ENCODE measurements around the gene DLX6. TPM values are rescaled to one million over a fixed set of nuclear protein-coding genes. Genes with fewer than 3 reads are reported as not detected.
"Not testable (repeated sequence)": the region's sequence is repeated elsewhere in the genome, so short reads cannot be mapped to it uniquely, and the experiment has no call there.

Gene DLX6
- total RNA-seq, 1 donor from 2014 or later = not detected

DNA sequence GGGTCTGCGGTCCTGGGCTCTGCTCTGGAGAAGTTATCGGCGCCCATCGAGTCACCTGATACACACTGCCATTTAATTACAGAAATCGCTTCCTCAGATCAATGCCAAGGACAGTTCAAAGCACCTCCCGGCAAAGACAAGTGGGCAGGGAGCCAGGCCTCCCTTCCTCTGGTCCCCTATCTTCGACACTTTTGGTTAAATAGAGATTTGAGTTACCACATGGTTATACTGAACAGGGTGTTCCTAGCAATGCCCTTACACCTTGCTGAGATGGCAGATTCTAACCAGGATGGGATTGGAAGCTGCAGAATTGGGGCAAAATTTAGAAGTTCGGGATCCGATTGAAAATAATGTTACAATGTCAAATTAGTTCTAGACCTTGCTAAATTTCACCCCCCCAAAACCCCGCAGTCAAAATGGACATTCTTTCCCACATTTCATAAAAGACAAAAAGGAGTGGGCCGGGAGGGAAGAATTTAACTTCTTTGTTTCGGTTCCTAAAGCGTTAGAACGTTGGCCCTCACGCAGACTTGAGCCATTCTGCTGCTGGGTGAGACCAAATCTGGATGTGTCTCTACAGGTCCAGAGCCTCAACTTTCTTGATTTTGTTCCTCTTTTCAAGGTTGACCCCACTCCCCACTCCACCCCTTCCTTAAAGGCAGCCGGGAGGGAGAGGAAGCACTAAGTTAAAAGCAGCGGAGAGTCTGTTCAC is 21.5 kb downstream of the DLX6 start:
- Histone ChIP-seq H3K36me3 (ENCODE audit: control insufficient read depth, insufficient read depth, low read length) (no peaks in the 10 kb centered on the region), H3K4me3 (ENCODE audit: low read depth, low read length) (peak overlapping the region; percentile 6), H3K27me3 (ENCODE audit: control insufficient read depth, insufficient read depth, low read length) (peaks cover 44% of the 10 kb centered on the region)
- TF ChIP-seq, protein P1, sequence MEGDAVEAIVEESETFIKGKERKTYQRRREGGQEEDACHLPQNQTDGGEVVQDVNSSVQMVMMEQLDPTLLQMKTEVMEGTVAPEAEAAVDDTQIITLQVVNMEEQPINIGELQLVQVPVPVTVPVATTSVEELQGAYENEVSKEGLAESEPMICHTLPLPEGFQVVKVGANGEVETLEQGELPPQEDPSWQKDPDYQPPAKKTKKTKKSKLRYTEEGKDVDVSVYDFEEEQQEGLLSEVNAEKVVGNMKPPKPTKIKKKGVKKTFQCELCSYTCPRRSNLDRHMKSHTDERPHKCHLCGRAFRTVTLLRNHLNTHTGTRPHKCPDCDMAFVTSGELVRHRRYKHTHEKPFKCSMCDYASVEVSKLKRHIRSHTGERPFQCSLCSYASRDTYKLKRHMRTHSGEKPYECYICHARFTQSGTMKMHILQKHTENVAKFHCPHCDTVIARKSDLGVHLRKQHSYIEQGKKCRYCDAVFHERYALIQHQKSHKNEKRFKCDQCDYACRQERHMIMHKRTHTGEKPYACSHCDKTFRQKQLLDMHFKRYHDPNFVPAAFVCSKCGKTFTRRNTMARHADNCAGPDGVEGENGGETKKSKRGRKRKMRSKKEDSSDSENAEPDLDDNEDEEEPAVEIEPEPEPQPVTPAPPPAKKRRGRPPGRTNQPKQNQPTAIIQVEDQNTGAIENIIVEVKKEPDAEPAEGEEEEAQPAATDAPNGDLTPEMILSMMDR (IDR thresholded peaks at IDR 0.05; ENCODE audit: insufficient read depth, low read length, severe bottlenecking) = no peak
- FAIRE-seq (no peak), DNase-seq (ENCODE audit: low read depth) (no peak)

DNA sequence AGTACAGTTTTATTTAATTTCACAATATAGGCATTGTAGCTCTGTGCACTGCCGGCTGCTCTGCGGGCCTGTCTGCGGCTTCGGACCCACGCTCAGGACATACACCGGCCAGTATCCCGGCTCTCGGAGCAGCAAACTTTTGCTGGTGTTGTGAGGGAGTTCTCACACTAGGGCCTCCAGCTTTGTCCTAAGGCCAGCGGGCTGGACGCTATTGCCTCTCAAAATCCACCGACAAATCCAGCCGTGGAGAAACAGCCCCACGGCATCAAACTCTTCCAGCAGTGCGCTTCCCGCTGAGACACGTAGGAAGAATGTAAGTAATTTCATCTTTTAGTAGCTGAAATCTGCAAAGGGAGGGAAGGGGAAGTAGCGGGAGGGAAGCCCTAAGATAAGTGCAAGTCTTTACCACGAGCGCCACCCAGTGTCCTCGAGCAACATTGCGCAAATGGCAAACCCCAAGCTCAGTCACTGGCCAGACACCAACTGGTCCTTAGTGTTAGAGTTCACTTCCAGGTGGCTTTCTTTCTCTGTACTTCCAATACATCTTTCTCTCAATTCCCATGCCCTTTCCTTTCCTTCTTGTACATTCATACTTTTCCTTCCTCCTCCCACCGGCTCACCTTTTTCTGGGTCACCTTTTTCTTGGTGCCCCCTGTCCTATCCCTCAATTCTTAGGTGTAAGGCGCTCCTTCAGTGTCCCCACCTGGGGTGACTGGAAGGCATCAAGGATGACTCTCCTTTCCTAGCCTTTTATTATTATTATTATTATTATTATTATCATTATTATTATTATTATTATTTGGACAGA is 22.3 kb downstream of the DLX6 start:
- H3K4me3 ChIP-seq (ENCODE audit: low read depth, low read length) = peak overlapping the region; percentile 6
- FAIRE-seq = peak; percentile 95

DNA sequence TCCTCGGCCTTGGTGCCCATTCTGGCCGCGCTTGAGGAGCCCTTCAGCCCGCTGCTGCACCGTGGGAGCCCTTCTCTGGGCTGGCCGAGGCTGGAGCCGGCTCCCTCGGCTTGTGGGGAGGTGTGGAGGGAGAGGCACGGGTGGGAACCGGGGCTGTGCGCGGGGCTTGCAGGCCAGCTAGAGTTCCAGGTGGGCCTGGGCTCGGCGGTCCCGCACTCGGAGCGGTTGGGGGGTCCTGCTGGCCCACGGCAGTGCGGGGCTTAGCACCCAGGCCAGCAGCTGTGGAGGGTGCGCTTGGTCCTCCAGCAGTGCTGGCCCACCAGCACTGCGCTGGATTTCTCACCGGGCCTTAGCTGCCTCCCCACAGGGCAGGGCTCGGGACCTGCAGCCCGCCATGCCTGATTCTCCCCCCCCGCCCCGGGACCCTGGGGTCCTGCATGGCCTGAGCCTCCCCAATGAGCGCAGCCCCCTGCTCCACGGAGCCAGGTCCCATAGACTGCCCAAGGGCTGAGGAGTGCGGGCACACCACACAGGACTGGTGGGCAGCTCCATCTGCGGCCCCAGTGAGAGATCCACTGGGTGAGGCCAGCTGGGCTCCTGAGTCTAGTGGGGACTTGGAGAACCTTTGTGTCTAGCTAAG is 29.0 kb downstream of the DLX6 start:
- DNase-seq (ENCODE audit: low read depth); H3K4me3 ChIP-seq (ENCODE audit: low read depth, low read length); FAIRE-seq; H3K27me3 ChIP-seq (ENCODE audit: control insufficient read depth, insufficient read depth, low read length); H3K36me3 ChIP-seq (ENCODE audit: control insufficient read depth, insufficient read depth, low read length): not testable (repeated sequence)

More for the DNA sequence above, 22.3 kb downstream of the DLX6 start:
- DNase-seq (ENCODE audit: low read depth) = peak; percentile 70
- TF ChIP-seq, protein P1 (IDR thresholded peaks at IDR 0.05; ENCODE audit: insufficient read depth, low read length, severe bottlenecking) = peak; percentile 96
- H3K36me3 ChIP-seq (ENCODE audit: control insufficient read depth, insufficient read depth, low read length) = no peaks in the 10 kb centered on the region
- H3K27me3 ChIP-seq (ENCODE audit: control insufficient read depth, insufficient read depth, low read length) = peaks cover 37% of the 10 kb centered on the region

DNA sequence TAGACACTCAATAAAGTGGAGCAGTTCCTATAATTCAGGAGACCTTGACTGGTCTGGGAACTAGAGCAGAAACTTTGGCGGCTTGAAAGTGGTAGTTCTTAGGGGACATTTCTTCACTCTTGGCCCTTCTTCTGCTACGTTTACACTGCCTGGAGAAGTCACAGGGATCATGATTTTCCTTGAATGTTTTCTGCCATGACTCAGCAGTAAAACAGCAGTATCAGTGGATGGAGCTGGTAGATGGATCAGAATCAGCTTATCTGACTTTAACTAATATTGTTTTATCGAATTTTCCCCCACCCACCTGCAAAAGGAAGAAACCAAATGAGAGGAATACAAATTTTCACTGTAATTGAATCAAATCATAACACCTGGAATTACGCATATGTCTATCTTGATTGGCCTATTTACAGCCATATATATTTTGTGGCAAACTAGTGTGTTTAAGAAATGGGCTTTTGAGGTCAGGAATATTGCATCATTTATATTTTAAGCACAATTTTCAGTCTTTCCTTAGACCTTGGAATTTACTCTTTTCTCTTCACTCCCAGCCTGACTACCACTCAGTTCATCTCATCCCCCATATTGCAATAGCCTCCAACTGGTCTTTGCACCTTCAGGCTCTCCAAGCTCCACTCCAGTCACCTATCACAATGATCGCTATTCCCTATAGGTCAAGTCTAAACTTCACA is 34.2 kb downstream of the DLX6 start:
- no peaks in the 10 kb centered on the region for H3K36me3 ChIP-seq (ENCODE audit: control insufficient read depth, insufficient read depth, low read length)
- H3K4me3 ChIP-seq (ENCODE audit: low read depth, low read length) = no peak overlapping the region
- no peak for DNase-seq (ENCODE audit: low read depth)
- TF ChIP-seq, protein P1 (IDR thresholded peaks at IDR 0.05; ENCODE audit: insufficient read depth, low read length, severe bottlenecking) = no peak
- no peak for FAIRE-seq
- peaks cover 3% of the 10 kb centered on the region for H3K27me3 ChIP-seq (ENCODE audit: control insufficient read depth, insufficient read depth, low read length)

DNA sequence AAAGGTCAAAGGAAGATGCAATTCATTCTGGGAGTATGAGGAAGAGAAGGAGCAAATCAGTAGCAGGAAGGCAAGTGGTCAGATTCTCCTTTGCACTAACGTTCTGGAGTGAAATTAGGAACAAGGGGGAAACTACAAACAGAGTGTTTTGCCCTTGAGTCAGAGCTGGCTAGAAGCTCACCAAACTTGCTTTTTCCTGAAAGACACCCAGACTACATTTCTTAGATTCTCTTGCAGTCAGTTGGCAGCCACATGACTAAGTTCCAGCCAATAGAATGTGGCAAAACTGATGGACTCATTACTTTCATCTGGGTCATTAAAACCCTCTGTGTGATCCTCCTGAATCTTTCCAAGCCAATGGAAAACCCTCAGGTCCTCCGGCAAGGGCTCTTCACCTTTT is 37.9 kb downstream of the DLX6 start:
- peaks cover 3% of the 10 kb centered on the region for H3K27me3 ChIP-seq (ENCODE audit: control insufficient read depth, insufficient read depth, low read length)
- TF ChIP-seq, protein P1 (IDR thresholded peaks at IDR 0.05; ENCODE audit: insufficient read depth, low read length, severe bottlenecking) = no peak
- no peaks in the 10 kb centered on the region for H3K36me3 ChIP-seq (ENCODE audit: control insufficient read depth, insufficient read depth, low read length)
- no peak overlapping the region for H3K4me3 ChIP-seq (ENCODE audit: low read depth, low read length)
- DNase-seq (ENCODE audit: low read depth) = peak; percentile 50
- no peak for FAIRE-seq

Other genes starting within 250 kb of the DLX6 start
- gene DLX5, start 19.3 kb downstream of the DLX6 start, total RNA-seq = 0.13 TPM in 1 of 2 replicates, not detected in the other
- 9.5 and 11.9 TPM in 2 replicates for gene SDHAF3, start 112.1 kb downstream of the DLX6 start, total RNA-seq